ENCODE results near the gene TPO. TPM values are rescaled to one million over a fixed set of nuclear protein-coding genes. Genes with fewer than 3 reads are reported as not detected.
"Not testable (repeated sequence)": the region's sequence is repeated elsewhere in the genome, so short reads cannot be mapped to it uniquely, and the experiment has no call there.

The TPO gene
- polyA plus RNA-seq, 1 donor from 2014 or later: not detected

DNA sequence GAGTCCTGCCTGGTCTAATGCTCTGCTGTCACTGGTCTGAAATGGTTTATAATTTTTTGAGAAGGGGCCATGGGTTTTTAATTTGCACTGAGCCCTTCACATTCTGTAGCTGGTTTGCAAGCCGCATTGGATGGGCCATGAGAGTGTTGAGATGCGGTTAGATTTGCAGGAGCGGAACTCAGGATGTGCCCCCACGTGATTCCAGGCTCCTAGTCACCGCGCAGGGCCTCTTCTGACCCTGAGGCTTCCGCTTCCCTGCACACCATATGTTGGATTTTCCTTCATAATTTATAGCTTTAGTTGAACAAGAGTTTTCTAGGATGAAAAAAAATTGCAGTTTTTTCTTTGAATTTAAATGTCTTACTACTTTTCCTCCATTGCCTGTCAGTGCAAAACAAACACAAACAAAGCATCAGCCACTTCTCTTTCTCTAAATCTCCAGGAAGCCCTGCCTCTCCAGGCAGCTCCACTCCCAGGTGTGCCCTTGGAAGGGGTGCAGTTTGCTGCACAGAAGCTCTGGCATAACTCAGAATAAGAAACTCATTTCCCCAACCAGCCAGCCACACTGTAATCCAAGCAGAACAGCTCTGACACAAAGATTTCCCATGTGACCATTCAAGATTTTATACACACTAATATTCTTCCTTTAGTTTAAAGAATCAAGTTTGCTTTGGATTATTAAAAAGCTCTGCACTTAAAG lies 18.4 kb upstream of the TPO start:
- Mint-ChIP-seq H3K27me3 (peaks cover 16% of the 10 kb centered on the region), H3K4me3 (no peak overlapping the region), H3K36me3 (no peaks in the 10 kb centered on the region), H3K27ac (no peak overlapping the region), H3K9me3 (peaks cover 0 to 3% (median 0%) of the 10 kb centered on the region in 3 donors), H3K4me1 (peaks cover 5 to 8% (median 7%) of the 10 kb centered on the region in 3 donors)

GRCh38 chr2:1397350-1397749 lies 15.9 kb upstream of the TPO start:
- Mint-ChIP-seq H3K9me3 (peaks cover under 1 to 3% (median 2%) of the 10 kb centered on the region in 3 donors), H3K27ac (no peak overlapping the region), H3K4me3 (no peak overlapping the region), H3K27me3 (peaks cover 15% of the 10 kb centered on the region), H3K4me1 (peaks cover 8 to 11% (median 8%) of the 10 kb centered on the region in 3 donors), H3K36me3 (no peaks in the 10 kb centered on the region)

DNA sequence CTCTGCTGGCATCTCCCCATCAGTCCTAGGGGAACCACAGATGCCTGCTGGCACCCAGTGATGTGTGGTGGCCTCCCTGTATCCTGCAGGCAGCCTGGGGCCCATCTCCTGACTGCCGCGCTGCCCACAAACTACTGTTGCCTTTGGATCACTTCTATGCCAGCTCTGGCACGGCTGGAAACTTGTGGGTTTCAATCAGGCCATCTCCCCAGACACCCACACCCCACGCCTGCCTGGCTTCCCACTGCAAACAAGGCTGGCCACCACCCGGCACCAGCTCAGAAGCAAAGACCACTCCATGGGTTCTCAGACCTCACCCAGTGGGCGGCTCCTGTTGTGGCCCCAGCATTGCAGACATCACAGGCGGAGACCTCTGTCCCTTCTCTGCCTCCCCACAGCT lies 15.1 kb upstream of the TPO start:
- Mint-ChIP-seq H3K9me3 (peaks cover 1 to 5% (median 3%) of the 10 kb centered on the region in 3 donors), H3K27me3 (peaks cover 15% of the 10 kb centered on the region), H3K4me3 (no peak overlapping the region), H3K4me1 (peaks cover 8 to 11% (median 8%) of the 10 kb centered on the region in 3 donors), H3K27ac (no peak overlapping the region), H3K36me3 (no peaks in the 10 kb centered on the region)

DNA sequence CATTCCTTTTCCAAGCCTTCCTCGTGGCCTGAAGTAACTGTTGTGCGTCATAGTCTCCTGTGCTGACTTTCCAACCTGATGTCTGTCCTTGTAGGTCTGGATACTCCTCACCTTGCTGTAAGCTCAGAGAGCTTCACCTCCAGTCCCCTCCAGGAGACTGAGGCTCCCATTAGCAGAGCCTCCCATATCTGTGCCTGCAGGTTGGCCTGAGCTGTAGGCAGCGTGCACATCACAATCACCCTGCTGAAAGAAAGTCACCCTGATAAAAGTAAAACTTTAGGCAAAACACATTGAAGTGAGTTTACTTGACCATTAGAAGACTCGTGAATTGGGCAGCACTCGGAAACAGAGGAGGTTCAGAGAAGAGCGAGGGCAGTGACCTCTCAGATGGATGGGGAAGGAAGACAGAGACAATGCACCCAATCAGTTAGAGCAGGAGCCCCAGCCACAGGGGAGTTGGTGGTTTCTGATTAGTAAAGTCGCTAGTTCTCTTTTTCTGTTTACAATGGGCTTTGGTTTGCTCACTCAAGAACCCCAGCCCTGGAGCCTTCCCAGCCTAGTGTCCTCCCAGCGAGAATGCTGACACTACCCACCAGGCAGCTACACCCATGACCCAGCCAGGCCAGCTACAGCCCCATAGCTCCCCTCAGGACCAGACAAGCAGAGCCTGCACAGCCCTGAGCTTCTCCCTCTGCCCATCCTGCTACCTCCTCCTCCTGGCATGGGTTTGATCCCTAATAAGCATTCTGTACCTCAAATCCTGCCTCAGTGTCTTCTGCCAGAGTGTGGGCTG lies 12.1 kb upstream of the TPO start:
- H3K9me3 Mint-ChIP-seq: peaks cover 1 to 5% (median 4%) of the 10 kb centered on the region in 3 donors
- no peak overlapping the region for H3K27ac Mint-ChIP-seq
- peaks cover 8 to 11% (median 8%) of the 10 kb centered on the region in 3 donors for H3K4me1 Mint-ChIP-seq
- H3K27me3 Mint-ChIP-seq: peaks cover 15% of the 10 kb centered on the region
- peak overlapping the region in 1 of 4 donors; percentile 56 for H3K4me3 Mint-ChIP-seq
- no peaks in the 10 kb centered on the region for H3K36me3 Mint-ChIP-seq

GRCh38 chr2:1402064-1402463 lies 11.2 kb upstream of the TPO start:
- H3K4me1 Mint-ChIP-seq: peaks cover 8 to 11% (median 8%) of the 10 kb centered on the region in 3 donors
- H3K9me3 Mint-ChIP-seq: peaks cover 1 to 5% (median 4%) of the 10 kb centered on the region in 3 donors
- no peaks in the 10 kb centered on the region for H3K36me3 Mint-ChIP-seq
- peaks cover 17% of the 10 kb centered on the region for H3K27me3 Mint-ChIP-seq
- no peak overlapping the region for H3K4me3 Mint-ChIP-seq
- H3K27ac Mint-ChIP-seq: peak overlapping the region in 1 of 3 donors; percentile 73

- Mint-ChIP-seq H3K27ac (no peak overlapping the region), H3K9me3 (peaks cover 1 to 5% (median 4%) of the 10 kb centered on the region in 3 donors)
Measured at GRCh38 chr2:1403565-1403964, 9.7 kb upstream of the TPO start.

GRCh38 chr2:1405124-1405523 lies 8.1 kb upstream of the TPO start:
- peaks cover 1% of the 10 kb centered on the region for H3K27me3 Mint-ChIP-seq
- peaks cover 0 to 3% (median 2%) of the 10 kb centered on the region in 3 donors for H3K4me1 Mint-ChIP-seq
- H3K27ac Mint-ChIP-seq: no peak overlapping the region
- no peak overlapping the region for H3K4me3 Mint-ChIP-seq
- peaks cover 1 to 5% (median 4%) of the 10 kb centered on the region in 3 donors for H3K9me3 Mint-ChIP-seq
- no peaks in the 10 kb centered on the region for H3K36me3 Mint-ChIP-seq

More at GRCh38 chr2:1403565-1403964, 9.7 kb upstream of the TPO start:
- peaks cover 8 to 11% (median 8%) of the 10 kb centered on the region in 3 donors for H3K4me1 Mint-ChIP-seq
- H3K4me3 Mint-ChIP-seq: no peak overlapping the region
- H3K27me3 Mint-ChIP-seq: peaks cover 11% of the 10 kb centered on the region
- H3K36me3 Mint-ChIP-seq: no peaks in the 10 kb centered on the region

DNA sequence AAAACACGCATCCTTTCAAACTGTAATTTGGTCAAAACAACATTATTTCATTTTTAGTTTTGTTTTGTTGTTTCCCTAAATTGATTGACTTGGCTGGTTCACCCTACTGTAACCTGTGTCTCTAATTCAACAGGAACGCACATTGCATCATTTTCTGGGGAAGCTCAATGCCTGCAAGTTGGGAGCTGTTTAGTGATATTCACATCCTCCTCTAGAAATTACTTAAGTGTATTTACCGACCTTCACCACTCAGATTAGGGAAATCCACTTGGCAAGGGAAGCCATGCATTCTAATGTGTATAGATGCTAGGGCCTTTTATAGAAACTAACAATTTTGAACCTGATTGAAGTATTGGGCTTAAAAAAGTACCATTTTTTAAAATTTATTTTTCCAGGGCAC lies 7.3 kb upstream of the TPO start:
- Mint-ChIP-seq H3K4me1 (peaks cover 0 to 3% (median under 1%) of the 10 kb centered on the region in 3 donors), H3K27ac (no peak overlapping the region), H3K4me3 (no peak overlapping the region), H3K27me3 (peaks cover 1% of the 10 kb centered on the region), H3K36me3 (no peaks in the 10 kb centered on the region), H3K9me3 (peaks cover 1 to 5% (median 4%) of the 10 kb centered on the region in 3 donors)

DNA sequence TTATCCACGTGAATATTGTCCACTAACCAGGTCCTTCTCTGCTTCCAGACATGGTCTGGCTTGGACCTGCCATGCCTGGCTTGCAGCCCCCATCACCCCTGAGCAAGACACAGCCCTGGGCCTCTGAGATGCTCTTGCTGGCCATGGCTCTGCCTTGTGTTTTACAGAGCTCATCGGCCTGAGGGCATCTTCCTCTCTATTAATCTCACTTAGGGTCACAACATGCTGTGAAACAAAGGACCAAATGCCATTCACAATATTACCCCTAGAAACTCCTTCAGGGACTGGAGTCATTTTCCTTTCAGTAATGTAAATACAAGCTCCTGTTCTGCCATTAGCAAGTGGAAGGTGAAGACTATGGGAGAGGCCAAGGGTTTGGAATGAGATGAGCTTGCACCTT lies 6.8 kb upstream of the TPO start:
- Mint-ChIP-seq H3K4me3 (no peak overlapping the region), H3K27ac (no peak overlapping the region), H3K36me3 (no peaks in the 10 kb centered on the region), H3K4me1 (no peaks in the 10 kb centered on the region), H3K9me3 (peaks cover 1 to 5% (median 4%) of the 10 kb centered on the region in 3 donors), H3K27me3 (peaks cover 1% of the 10 kb centered on the region)

- Mint-ChIP-seq H3K36me3 (no peaks in the 10 kb centered on the region), H3K4me1 (no peaks in the 10 kb centered on the region), H3K27ac (no peak overlapping the region), H3K4me3 (no peak overlapping the region), H3K9me3 (peaks cover 0 to 4% (median 0%) of the 10 kb centered on the region in 3 donors), H3K27me3 (peaks cover 4% of the 10 kb centered on the region)
Measured at GRCh38 chr2:1407950-1408675, 5.2 kb upstream of the TPO start.

GRCh38 chr2:1414121-1414520 lies 858 bp downstream of the TPO start:
- H3K27ac Mint-ChIP-seq: no peak overlapping the region
- H3K9me3 Mint-ChIP-seq: no peaks in the 10 kb centered on the region
- no peak overlapping the region for H3K4me3 Mint-ChIP-seq
- no peaks in the 10 kb centered on the region for H3K4me1 Mint-ChIP-seq
- H3K27me3 Mint-ChIP-seq: peaks cover 3% of the 10 kb centered on the region
- no peaks in the 10 kb centered on the region for H3K36me3 Mint-ChIP-seq

- not testable (repeated sequence) for H3K9me3 Mint-ChIP-seq, H3K4me3 Mint-ChIP-seq, H3K27me3 Mint-ChIP-seq, H3K27ac Mint-ChIP-seq, H3K4me1 Mint-ChIP-seq, H3K36me3 Mint-ChIP-seq
Measured at GRCh38 chr2:1414901-1415300, 1.6 kb downstream of the TPO start.

DNA sequence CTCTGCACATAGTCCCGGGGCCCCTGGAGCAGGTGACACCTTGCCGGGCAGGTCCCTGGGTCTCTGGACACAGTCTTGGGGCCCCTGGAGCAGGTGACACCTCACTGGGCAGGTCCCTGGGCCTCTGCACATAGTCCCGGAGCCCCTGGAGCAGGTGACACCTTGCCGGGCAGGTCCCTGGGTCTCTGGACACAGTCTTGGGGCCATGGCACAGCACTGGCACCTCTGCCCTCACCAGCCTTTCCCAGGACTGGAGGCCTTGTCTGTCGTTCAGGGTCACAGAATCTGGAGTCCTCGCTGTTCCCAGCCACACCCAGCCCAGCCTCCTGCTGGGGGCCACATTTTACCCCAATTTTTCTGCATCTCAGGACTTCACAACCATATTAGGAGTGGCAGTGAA lies 2.2 kb downstream of the TPO start:
- Mint-ChIP-seq H3K4me3 (no peak overlapping the region), H3K36me3 (no peaks in the 10 kb centered on the region), H3K4me1 (no peaks in the 10 kb centered on the region), H3K9me3 (no peaks in the 10 kb centered on the region), H3K27ac (no peak overlapping the region), H3K27me3 (peaks cover 3% of the 10 kb centered on the region)

GRCh38 chr2:1418566-1418965 lies 5.3 kb downstream of the TPO start:
- Mint-ChIP-seq H3K27ac (no peak overlapping the region), H3K4me1 (no peaks in the 10 kb centered on the region), H3K4me3 (no peak overlapping the region), H3K27me3 (no peaks in the 10 kb centered on the region), H3K9me3 (no peaks in the 10 kb centered on the region), H3K36me3 (no peaks in the 10 kb centered on the region)

Data from IgD-negative memory B cell (primary cell).